ENCODE measurements around the gene SPSB2.
A peak's percentile ranks its signal among the peaks of the same experiment; 100 is the strongest.

The SPSB2 gene

DNA sequence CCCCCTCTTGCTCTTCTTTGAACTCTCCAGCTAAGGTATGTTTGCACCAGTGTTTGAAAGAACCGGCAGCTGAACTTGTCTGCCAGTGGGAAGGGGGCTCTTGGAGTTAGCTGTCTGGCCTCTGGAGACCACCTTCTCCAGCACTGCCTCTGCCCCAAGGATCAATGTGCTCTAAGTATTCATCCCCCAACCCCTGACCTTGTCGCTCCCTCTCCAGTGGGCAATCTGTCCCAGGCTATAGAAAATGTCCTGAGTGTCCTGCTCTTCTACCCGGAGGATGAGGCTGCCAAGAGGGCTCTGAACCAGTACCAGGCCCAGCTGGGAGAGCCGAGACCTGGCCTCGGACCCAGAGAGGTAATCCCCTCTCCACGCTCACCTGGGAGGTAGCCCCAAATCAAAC is 42.1 kb downstream of the SPSB2 start:
- TF ChIP-seq REST (IDR thresholded peaks at IDR 0.05; ENCODE audit: insufficient read depth in 1 of 2, low read depth in 2 of 2, low read length in 2 of 2) = no peak
- no peak for TF ChIP-seq POLR2AphosphoS5 (IDR thresholded peaks at IDR 0.05; ENCODE audit: low read depth, low read length)

- TF ChIP-seq POLR2AphosphoS5 (IDR thresholded peaks at IDR 0.05; ENCODE audit: low read depth, low read length) (no peak), TAF1 (IDR thresholded peaks at IDR 0.05; ENCODE audit: borderline replicate concordance, insufficient read depth, low read length) (no peak), FOXP2 (optimal IDR thresholded peaks at IDR 0.05; ENCODE audit: borderline replicate concordance, extremely low read depth, extremely low read length, insufficient read depth) (no peak), REST (IDR thresholded peaks at IDR 0.05; ENCODE audit: insufficient read depth in 1 of 2, low read depth in 2 of 2, low read length in 2 of 2) (no peak), SIN3A (IDR thresholded peaks at IDR 0.05; ENCODE audit: borderline replicate concordance, insufficient read depth, low read length) (no peak)
Measured at GRCh38 chr12:6830286-6830890, 42.7 kb downstream of the SPSB2 start.

- peak; percentile 48; the same call in 1 of the 2 replicates for TF ChIP-seq POLR2AphosphoS5 (IDR thresholded peaks at IDR 0.05; ENCODE audit: low read depth, low read length)
- no peak for TF ChIP-seq SIN3A (IDR thresholded peaks at IDR 0.05; ENCODE audit: borderline replicate concordance, insufficient read depth, low read length)
Measured at GRCh38 chr12:6829536-6830220, 43.4 kb downstream of the SPSB2 start.

DNA sequence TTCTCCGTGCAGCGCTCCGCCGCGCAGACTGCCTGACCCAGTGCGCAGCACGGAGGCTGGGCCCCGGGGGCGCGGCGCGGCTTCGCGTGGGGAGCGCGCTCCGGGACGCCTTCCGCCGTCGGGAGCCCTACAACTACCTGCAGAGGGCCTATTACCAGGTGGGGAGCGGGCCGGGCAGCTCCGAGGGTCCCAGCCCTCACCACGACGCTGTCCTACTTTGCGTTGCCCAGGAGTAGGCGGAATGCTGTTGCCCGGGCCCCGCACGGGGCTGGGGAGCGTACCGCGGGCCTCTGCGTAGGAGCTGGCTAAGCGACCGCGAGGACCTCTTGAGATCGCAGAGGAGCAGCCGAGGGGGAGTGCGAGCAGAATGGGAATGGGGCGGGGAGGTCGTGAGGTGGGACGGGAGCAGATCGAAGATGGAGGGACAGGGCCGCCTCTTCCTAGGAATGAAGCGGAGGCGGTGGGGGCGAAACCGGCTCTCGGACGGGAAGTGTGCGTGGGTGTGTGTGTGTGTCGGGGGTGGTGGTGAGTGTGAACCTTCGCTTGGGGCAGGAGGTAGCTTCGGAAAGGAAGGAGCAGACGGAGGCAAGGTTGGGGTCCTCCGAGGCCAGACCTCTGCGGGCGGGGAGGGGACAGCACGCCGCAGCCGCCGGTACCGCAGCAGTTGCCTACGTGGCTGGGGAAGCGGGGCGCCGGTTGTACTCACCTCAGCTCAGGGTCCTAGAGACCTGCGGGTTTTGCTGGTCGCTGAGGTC is 44.1 kb downstream of the SPSB2 start:
- TF ChIP-seq POLR2AphosphoS5 (IDR thresholded peaks at IDR 0.05; ENCODE audit: low read depth, low read length) (peak; percentile 64; the same call in 1 of the 2 replicates), SIN3A (IDR thresholded peaks at IDR 0.05; ENCODE audit: borderline replicate concordance, insufficient read depth, low read length) (no peak)

- peak; percentile 58; the same call in 1 of the 2 replicates for TF ChIP-seq POLR2AphosphoS5 (IDR thresholded peaks at IDR 0.05; ENCODE audit: low read depth, low read length)
- no peak for TF ChIP-seq TAF1 (IDR thresholded peaks at IDR 0.05; ENCODE audit: borderline replicate concordance, insufficient read depth, low read length)
- TF ChIP-seq SIN3A (IDR thresholded peaks at IDR 0.05; ENCODE audit: borderline replicate concordance, insufficient read depth, low read length) = no peak
Measured at GRCh38 chr12:6827982-6828780, 44.9 kb downstream of the SPSB2 start, which contains the start of gene P3H3. P3H3 (plus strand) TSS chr12:6828407; CDS start chr12:6828441, 34 bp downstream.

- TF ChIP-seq TAF1 (IDR thresholded peaks at IDR 0.05; ENCODE audit: borderline replicate concordance, insufficient read depth, low read length) (peak; percentile 92), POLR2AphosphoS5 (IDR thresholded peaks at IDR 0.05; ENCODE audit: low read depth, low read length) (peak; percentile 93), SIN3A (IDR thresholded peaks at IDR 0.05; ENCODE audit: borderline replicate concordance, insufficient read depth, low read length) (no peak), FOXP2 (optimal IDR thresholded peaks at IDR 0.05; ENCODE audit: borderline replicate concordance, extremely low read depth, extremely low read length, insufficient read depth) (no peak), REST (IDR thresholded peaks at IDR 0.05; ENCODE audit: insufficient read depth in 1 of 2, low read depth in 2 of 2, low read length in 2 of 2) (peak; percentile 41 to 59; a peak in 1 of 4 replicates)
Measured at GRCh38 chr12:6827437-6827911, 45.6 kb downstream of the SPSB2 start.
